HUES48 (cell line): ENCODE measurements around the gene SCAMP3.
"Not testable (repeated sequence)": the region's sequence is repeated elsewhere in the genome, so short reads cannot be mapped to it uniquely, and the experiment has no call there.

Experiments
- H3K27ac ChIP-seq: one replicate; pipeline ENCODE4 v1.7.0; 2013; ENCODE audit warnings: low read depth, low read length, inconsistent platforms
- H3K27me3 ChIP-seq: 2 replicates; pipeline ENCODE4 v1.6.1; 2013; ENCODE audit warnings: mild to moderate bottlenecking, low read length; ENCODE audit not compliant: control insufficient read depth, insufficient read depth
- H3K36me3 ChIP-seq: 2 replicates; pipeline ENCODE4 v1.6.1; 2013; ENCODE audit warnings: low read length; ENCODE audit not compliant: control insufficient read depth, insufficient read depth
- H3K4me1 ChIP-seq: 2 replicates; pipeline ENCODE4 v1.6.1; 2013; ENCODE audit warnings: mild to moderate bottlenecking, low read length; ENCODE audit not compliant: control insufficient read depth, insufficient read depth
- H3K4me3 ChIP-seq: 2 replicates; pipeline ENCODE4 v1.5.1; 2013; ENCODE audit warnings: mild to moderate bottlenecking, low read depth, low read length
- H3K9ac ChIP-seq: 2 replicates; pipeline ENCODE4 v1.6.1; 2013; ENCODE audit warnings: mild to moderate bottlenecking, low read depth, low read length, moderate library complexity
- H3K9me3 ChIP-seq: 2 replicates; pipeline ENCODE4 v1.6.1; 2013; ENCODE audit warnings: low read length; ENCODE audit not compliant: control insufficient read depth, insufficient read depth

The SCAMP3 gene

DNA sequence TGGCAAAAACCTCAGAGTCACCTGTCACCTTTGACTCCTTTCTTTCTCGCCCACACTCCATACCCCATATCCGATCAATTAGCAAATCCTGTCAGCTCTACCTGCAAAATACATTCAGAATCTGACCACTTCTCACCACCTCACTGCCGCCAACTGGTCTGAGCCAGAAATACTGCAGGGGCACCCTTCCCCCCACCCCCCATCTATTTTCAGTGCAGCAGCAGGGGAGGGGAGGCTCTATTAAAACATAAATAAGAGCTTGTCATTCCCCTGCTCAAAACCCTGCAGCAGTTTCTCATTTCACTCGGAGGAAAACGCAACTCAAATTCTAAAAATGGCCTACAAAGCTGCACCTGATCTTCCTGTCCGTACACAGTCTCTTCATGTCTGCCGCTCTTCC is 35.2 kb upstream of the SCAMP3 start:
- H3K4me3 ChIP-seq = no peak overlapping the region

DNA sequence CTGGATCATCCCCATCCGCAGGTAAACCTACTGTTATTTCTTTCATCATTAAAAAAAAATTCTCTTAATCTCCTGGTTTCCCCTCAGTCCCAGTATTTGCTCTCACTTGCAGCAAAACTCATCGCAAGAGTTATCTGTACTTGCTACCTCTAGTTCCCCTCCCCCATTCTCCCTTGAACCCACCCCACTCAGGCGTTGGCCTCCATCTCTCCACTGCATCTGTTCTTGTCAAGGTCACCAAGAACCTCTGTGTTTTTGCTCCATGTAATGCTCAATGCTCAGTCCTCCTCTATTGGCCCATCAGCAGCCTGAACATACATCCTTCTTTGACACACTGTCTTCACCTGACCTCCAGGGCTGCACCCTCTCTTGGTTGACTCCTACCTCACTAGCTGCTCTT is 34.5 kb upstream of the SCAMP3 start:
- Histone ChIP-seq H3K27me3 (peaks cover 37% of the 10 kb centered on the region), H3K4me3 (no peak overlapping the region), H3K36me3 (no peaks in the 10 kb centered on the region)

More for the DNA sequence above, 35.2 kb upstream of the SCAMP3 start:
- H3K9ac ChIP-seq = no peak overlapping the region
- no peaks in the 10 kb centered on the region for H3K9me3 ChIP-seq
- H3K4me1 ChIP-seq = peaks cover 17% of the 10 kb centered on the region; the same call in 1 of the 2 replicates
- no peak overlapping the region for H3K27ac ChIP-seq
- H3K27me3 ChIP-seq = peaks cover 37% of the 10 kb centered on the region
- H3K36me3 ChIP-seq = no peaks in the 10 kb centered on the region

DNA sequence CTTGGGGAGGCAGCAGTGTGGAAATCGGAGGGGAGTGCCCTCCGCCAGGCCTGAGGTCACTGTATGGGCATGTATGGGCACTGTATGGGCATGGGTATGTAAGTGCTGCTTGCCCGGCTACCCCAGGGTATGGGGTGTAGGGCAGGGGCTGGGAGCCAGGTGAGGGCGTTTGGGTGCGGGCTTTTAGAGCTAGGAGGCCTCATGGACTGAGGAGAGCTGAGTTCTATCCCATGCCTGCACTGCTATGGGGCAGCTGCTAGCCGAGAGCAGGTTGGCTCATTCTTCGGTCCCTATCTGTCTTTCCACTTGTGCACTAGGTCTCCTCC is 33.7 kb upstream of the SCAMP3 start:
- H3K36me3 ChIP-seq = no peaks in the 10 kb centered on the region
- H3K4me1 ChIP-seq = peaks cover 17% of the 10 kb centered on the region; the same call in 1 of the 2 replicates
- H3K27me3 ChIP-seq = peaks cover 37% of the 10 kb centered on the region
- peak overlapping the region; percentile 83 for H3K4me3 ChIP-seq
- H3K27ac ChIP-seq = no peak overlapping the region
- H3K9me3 ChIP-seq = no peaks in the 10 kb centered on the region
- no peak overlapping the region for H3K9ac ChIP-seq

More for the DNA sequence above, 34.5 kb upstream of the SCAMP3 start:
- no peak overlapping the region for H3K27ac ChIP-seq
- no peak overlapping the region for H3K9ac ChIP-seq
- H3K4me1 ChIP-seq = peaks cover 17% of the 10 kb centered on the region; the same call in 1 of the 2 replicates
- H3K9me3 ChIP-seq = no peaks in the 10 kb centered on the region

DNA sequence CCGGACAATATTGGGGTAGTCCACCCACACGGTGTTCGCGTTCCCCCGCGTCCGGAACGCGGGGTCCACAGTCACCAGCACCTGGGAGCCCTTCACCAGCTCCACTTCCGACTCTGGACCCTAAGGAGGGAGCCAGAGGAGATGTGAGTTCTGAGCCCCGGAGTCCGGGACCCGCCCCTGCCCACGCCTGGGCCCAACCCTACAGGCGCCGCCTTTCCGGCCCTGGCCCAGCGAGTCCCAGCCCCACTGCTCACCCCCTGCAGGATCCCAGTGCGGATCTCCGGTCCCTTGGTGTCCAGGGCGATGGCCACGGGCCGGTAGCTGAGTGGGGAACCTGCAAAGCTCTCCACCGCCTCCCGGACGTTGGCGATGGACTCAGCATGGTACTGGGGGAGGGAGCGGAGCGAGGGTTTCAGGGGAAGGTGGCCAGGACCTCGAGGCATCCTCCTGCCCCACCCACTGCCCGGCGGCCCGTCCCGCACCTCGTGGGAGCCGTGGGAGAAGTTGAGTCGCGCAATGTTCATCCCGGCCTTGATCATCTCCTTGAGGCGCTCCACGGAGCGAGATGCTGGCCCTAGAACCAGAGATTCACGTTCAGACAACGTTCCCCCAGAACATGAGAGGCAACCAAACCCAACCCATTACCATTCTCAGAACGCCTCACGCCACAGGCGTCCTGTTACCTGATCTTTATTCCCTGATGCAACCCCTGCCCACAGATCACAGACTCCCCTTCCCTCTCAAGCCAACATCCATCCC is 33.2 kb upstream of the SCAMP3 start:
- Histone ChIP-seq H3K27me3 (peaks cover 37% of the 10 kb centered on the region), H3K9ac (no peak overlapping the region), H3K9me3 (no peaks in the 10 kb centered on the region), H3K4me1 (peaks cover 17% of the 10 kb centered on the region; the same call in 1 of the 2 replicates), H3K27ac (no peak overlapping the region), H3K36me3 (no peaks in the 10 kb centered on the region), H3K4me3 (peak overlapping the region; percentile 83)

DNA sequence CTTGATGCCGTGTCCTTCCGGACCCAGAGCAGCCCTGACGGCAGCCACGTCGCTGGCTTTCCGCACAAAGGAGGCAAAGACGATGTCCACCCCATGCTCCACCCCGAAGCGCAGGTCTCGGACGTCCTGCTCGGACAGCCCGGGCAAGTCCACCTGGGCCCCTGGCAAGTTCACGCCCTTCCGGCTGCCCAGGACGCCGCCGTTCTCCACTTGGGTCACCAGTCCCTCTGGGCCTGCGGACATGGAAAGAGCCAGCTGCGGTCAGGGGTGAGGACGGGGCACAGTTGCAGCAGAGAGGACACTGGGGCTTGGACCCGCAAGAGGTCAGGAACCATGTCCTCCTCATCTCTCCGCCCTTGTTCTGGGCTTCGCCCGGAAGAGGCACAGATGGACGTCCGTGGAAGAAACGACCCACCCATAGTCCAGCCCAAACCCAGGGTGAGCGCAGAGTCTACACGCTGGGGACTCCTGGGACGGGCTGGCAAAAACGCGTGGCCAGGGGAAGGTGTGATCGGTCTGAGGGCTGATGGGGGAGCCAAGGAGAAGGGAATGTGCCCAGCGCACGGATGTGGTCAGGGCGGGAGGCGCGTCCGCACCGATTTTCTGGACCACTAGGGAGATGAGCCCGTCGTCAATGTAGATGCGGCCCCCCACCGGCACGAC is 32.5 kb upstream of the SCAMP3 start:
- no peak overlapping the region for H3K9ac ChIP-seq
- H3K36me3 ChIP-seq = no peaks in the 10 kb centered on the region
- H3K4me3 ChIP-seq = peak overlapping the region; percentile 83
- H3K9me3 ChIP-seq = no peaks in the 10 kb centered on the region
- peaks cover 17% of the 10 kb centered on the region; the same call in 1 of the 2 replicates for H3K4me1 ChIP-seq
- H3K27me3 ChIP-seq = peaks cover 37% of the 10 kb centered on the region
- H3K27ac ChIP-seq = no peak overlapping the region

DNA sequence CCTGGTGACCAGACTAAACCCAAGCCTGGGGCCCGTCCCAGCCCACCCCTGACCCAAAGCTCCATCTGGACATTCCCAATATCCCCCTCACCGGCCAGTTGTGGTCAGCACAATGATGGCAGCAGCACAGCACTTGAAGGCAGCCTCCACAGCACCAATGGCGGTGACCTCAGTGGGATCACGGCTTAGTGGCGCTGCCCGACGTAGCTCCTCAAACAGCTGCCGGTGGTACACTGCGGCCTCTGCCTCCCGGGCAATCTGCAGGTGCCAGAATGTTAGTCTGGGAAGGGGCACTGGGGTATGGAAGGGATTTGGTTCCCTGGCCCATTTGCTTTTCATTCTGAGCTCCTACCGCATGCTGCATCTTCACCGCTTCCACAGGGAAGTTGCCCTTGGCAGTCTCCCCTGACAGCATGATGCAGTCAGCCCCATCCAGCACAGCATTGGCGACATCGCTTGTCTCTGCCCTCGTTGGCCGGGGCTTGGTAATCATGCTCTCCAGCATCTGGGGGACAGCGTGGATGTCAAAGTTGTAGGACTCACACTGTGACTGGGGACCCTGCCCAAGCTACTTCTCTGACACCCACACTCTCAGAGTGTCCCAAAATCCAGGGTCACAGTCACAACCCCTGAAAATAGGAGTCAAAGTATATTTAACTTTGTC is 31.1 kb upstream of the SCAMP3 start:
- no peak overlapping the region for H3K4me3 ChIP-seq
- H3K9ac ChIP-seq = no peak overlapping the region
- no peaks in the 10 kb centered on the region for H3K36me3 ChIP-seq
- H3K27ac ChIP-seq = no peak overlapping the region
- peaks cover 37% of the 10 kb centered on the region for H3K27me3 ChIP-seq
- no peaks in the 10 kb centered on the region for H3K9me3 ChIP-seq
- peaks cover 17% of the 10 kb centered on the region; the same call in 1 of the 2 replicates for H3K4me1 ChIP-seq

DNA sequence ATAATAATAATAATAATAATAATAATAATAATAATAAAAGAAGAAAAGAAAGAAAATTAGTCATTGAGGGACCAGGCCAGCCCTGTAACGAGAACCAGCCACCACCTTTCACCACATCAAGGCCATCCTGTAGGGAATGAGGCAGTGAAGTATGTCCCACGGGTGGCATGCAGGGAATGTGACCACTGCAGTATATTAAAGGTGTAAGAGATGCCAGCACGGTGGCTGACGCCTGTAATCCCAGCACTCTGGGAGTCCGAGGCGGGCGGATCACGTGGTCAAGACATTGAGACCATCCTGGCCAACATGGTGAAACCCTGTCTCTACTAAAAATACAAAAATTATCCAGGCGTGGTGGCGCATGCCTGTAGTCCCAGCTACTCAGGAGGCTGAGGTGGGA is 28.8 kb upstream of the SCAMP3 start:
- not testable (repeated sequence) for H3K4me3 ChIP-seq, H3K9me3 ChIP-seq, H3K36me3 ChIP-seq, H3K27ac ChIP-seq, H3K9ac ChIP-seq, H3K4me1 ChIP-seq
- H3K27me3 ChIP-seq = peaks cover 31% of the 10 kb centered on the region

DNA sequence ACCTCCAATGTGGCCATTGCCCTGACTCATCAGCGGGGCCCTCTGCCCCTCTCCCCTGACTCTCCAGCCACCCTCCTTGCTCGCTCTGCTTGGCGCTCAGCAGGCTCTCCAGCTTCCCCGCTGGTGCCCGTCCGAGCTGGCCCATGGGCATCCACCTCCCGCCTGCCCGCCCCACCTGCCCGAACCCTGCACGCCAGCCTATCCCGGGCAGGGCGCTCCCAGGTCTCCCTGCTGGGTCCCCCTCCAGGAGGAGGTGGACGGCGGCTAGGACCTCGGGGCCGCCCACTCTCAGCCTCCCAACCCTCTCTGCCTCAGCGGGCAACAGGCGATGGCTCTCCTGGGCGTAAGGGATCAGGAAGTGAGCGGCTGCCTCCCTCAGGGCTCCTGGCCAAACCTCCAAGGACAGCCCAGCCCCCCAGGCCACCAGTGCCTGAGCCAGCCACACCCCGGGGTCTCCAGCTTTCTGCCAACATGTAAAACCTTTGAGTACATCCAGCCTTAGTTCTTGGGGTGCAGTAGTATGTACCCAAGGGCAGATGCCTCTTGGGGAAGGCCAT is 25.9 kb upstream of the SCAMP3 start:
- no peak overlapping the region for H3K27ac ChIP-seq

DNA sequence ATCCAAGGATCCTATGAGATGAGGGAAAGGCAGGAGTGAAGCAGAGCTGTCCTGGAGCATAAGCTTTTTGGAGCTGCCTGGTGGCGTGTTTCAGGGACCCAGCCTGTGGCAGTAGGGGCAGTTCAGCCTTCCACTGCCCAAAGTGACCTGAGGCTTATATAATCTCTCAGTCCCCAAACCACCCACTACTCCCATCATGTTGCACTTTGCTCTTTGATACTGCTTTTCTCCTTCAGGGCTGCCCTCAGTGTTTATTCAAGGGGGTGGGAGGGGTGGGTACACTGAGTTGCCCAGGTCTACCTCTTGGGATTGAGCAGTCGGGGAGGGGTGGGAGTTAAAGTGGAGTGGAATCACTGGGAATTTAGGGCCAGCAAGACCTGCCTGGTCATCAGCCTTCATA is 24.4 kb upstream of the SCAMP3 start:
- Histone ChIP-seq H3K36me3 (no peaks in the 10 kb centered on the region), H3K4me1 (no peaks in the 10 kb centered on the region), H3K4me3 (no peak overlapping the region), H3K9ac (no peak overlapping the region), H3K27me3 (no peaks in the 10 kb centered on the region), H3K27ac (no peak overlapping the region), H3K9me3 (no peaks in the 10 kb centered on the region)

More for the DNA sequence above, 25.9 kb upstream of the SCAMP3 start:
- Histone ChIP-seq H3K9ac (no peak overlapping the region), H3K27me3 (peaks cover 3% of the 10 kb centered on the region), H3K4me3 (no peak overlapping the region), H3K36me3 (no peaks in the 10 kb centered on the region), H3K4me1 (no peaks in the 10 kb centered on the region), H3K9me3 (no peaks in the 10 kb centered on the region)

DNA sequence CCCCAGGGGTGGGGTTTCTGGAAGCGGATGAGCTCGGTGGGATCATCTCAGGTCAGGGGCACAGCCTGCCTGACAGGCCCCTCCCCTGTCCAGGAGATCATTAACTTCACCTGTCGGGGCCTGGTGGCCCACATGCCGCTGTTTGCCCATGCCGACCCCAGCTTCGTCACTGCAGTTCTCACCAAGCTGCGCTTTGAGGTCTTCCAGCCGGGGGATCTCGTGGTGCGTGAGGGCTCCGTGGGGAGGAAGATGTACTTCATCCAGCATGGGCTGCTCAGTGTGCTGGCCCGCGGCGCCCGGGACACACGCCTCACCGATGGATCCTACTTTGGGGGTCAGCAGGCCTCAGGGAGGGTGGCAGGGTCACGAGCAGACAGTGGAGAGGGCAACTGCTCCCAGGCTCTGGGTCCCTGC is 23.5 kb upstream of the SCAMP3 start:
- Histone ChIP-seq H3K9me3 (no peaks in the 10 kb centered on the region), H3K27me3 (no peaks in the 10 kb centered on the region), H3K9ac (no peak overlapping the region), H3K4me3 (no peak overlapping the region), H3K36me3 (no peaks in the 10 kb centered on the region), H3K4me1 (no peaks in the 10 kb centered on the region), H3K27ac (no peak overlapping the region)

DNA sequence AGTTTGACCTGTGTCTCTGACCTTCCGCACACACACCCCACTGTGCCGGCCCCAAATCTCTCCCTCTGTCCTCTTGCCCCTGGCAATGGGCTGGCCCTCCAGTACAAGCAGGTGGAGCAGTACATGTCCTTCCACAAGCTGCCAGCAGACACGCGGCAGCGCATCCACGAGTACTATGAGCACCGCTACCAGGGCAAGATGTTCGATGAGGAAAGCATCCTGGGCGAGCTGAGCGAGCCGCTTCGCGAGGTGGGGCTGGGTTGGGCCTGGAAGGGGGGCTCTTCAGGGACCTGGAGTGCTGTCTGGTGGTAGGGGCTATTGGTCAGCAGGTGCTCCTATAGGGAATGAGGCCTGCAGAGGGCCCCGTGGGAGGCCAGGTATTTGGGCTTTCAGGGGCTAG is 22.9 kb upstream of the SCAMP3 start:
- H3K27ac ChIP-seq = no peak overlapping the region
- H3K9ac ChIP-seq = no peak overlapping the region
- H3K9me3 ChIP-seq = no peaks in the 10 kb centered on the region
- no peaks in the 10 kb centered on the region for H3K36me3 ChIP-seq
- H3K27me3 ChIP-seq = no peaks in the 10 kb centered on the region
- no peaks in the 10 kb centered on the region for H3K4me1 ChIP-seq
- no peak overlapping the region for H3K4me3 ChIP-seq
